Measurements from ENCODE around the gene RPL36. TPM values are rescaled to one million over a fixed set of nuclear protein-coding genes. Genes with fewer than 3 reads are reported as not detected.
"Not testable (repeated sequence)": the region's sequence is repeated elsewhere in the genome, so short reads cannot be mapped to it uniquely, and the experiment has no call there.

The RPL36 gene
- total and polyA plus RNA-seq, 2 experiments from 2014 or later, result 895 to 3,204 TPM

DNA sequence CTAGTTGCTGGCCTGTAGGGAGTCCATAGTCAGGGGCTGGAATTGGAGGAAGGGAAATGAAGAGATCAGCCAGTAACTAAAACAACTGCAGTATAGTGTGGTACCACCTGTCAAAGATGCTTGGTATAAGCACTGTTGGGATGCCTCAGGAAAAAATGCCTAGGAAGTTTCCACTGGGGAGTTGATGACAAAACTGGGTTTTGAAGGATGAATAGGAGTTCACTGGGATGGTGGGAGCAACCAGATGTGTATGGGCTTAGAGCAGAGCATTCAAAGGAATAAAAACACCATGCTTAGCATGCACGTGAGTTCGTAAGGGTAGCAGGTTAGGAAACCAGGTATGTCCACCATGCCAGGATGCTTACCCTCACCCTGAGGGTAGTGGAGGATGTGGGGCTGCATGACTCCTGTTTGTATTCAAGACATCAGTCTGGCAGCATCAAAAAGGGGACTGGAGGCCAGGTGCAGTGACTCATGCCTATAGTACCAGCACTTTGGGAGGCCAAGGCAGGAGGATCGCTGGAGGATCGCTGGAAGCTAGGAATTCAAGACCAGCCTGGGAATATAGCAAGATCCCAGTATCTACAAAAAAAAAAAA, 37.5 kb downstream of the RPL36 start:
- Mint-ChIP-seq H3K27ac (no peak overlapping the region), H3K4me3 (no peak overlapping the region), H3K27me3 (ENCODE audit: insufficient read depth, low read depth, poor library complexity) (no peaks in the 10 kb centered on the region), H3K9me3 (peaks cover 4% of the 10 kb centered on the region; the same call in 1 of the 3 replicates), H3K4me1 (no peaks in the 10 kb centered on the region), H3K36me3 (ENCODE audit: low read depth) (no peaks in the 10 kb centered on the region)
- Histone ChIP-seq H3K79me2 (replicated peaks; ENCODE audit: insufficient read depth) (no peaks in the 10 kb centered on the region), H3K27me3 (ENCODE audit: insufficient read depth) (no peaks in the 10 kb centered on the region), H3K4me1 (ENCODE audit: insufficient read depth) (no peaks in the 10 kb centered on the region), H3K36me3 (ENCODE audit: insufficient read depth) (no peaks in the 10 kb centered on the region), H3F3A (replicated peaks; ENCODE audit: low read depth) (no peaks in the 10 kb centered on the region), H3K9me2 (ENCODE audit: insufficient read depth) (no peaks in the 10 kb centered on the region), H3K27ac (ENCODE audit: low read depth) (no peak overlapping the region), H3K4me2 (no peak overlapping the region), H3K4me3 (no peak overlapping the region), H4K20me1 (replicated peaks; ENCODE audit: insufficient read depth) (no peaks in the 10 kb centered on the region), H2AFZ (no peak overlapping the region)
- TF ChIP-seq EZH2 (IDR thresholded peaks at IDR 0.05; ENCODE audit: low read depth, unreplicated experiment) (no peak), NANOG (IDR thresholded peaks at IDR 0.05; ENCODE audit: borderline replicate concordance) (no peak), ZNF331 (CRISPR knock-in tag; IDR thresholded peaks at IDR 0.05; ENCODE audit: low read depth) (no peak), STAT1 (IDR thresholded peaks at IDR 0.05; ENCODE audit: unreplicated experiment) (no peak), CTCF (conservative IDR thresholded peaks at IDR 0.05; ENCODE audit: low read depth in 2 of 2) (no peak), ZNF462 (CRISPR knock-in tag; IDR thresholded peaks at IDR 0.05) (no peak), JUNB (IDR thresholded peaks at IDR 0.05; ENCODE audit: unreplicated experiment) (no peak)
- TF ChIP-seq, protein P1, sequence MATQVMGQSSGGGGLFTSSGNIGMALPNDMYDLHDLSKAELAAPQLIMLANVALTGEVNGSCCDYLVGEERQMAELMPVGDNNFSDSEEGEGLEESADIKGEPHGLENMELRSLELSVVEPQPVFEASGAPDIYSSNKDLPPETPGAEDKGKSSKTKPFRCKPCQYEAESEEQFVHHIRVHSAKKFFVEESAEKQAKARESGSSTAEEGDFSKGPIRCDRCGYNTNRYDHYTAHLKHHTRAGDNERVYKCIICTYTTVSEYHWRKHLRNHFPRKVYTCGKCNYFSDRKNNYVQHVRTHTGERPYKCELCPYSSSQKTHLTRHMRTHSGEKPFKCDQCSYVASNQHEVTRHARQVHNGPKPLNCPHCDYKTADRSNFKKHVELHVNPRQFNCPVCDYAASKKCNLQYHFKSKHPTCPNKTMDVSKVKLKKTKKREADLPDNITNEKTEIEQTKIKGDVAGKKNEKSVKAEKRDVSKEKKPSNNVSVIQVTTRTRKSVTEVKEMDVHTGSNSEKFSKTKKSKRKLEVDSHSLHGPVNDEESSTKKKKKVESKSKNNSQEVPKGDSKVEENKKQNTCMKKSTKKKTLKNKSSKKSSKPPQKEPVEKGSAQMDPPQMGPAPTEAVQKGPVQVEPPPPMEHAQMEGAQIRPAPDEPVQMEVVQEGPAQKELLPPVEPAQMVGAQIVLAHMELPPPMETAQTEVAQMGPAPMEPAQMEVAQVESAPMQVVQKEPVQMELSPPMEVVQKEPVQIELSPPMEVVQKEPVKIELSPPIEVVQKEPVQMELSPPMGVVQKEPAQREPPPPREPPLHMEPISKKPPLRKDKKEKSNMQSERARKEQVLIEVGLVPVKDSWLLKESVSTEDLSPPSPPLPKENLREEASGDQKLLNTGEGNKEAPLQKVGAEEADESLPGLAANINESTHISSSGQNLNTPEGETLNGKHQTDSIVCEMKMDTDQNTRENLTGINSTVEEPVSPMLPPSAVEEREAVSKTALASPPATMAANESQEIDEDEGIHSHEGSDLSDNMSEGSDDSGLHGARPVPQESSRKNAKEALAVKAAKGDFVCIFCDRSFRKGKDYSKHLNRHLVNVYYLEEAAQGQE (IDR thresholded peaks at IDR 0.05; ENCODE audit: unreplicated experiment), result no peak
- TF ChIP-seq, protein P2, sequence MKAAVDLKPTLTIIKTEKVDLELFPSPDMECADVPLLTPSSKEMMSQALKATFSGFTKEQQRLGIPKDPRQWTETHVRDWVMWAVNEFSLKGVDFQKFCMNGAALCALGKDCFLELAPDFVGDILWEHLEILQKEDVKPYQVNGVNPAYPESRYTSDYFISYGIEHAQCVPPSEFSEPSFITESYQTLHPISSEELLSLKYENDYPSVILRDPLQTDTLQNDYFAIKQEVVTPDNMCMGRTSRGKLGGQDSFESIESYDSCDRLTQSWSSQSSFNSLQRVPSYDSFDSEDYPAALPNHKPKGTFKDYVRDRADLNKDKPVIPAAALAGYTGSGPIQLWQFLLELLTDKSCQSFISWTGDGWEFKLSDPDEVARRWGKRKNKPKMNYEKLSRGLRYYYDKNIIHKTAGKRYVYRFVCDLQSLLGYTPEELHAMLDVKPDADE (IDR thresholded peaks at IDR 0.05), result no peak
- no peak for DNase-seq (ENCODE audit: low spot score)
- no peak for ATAC-seq

DNA sequence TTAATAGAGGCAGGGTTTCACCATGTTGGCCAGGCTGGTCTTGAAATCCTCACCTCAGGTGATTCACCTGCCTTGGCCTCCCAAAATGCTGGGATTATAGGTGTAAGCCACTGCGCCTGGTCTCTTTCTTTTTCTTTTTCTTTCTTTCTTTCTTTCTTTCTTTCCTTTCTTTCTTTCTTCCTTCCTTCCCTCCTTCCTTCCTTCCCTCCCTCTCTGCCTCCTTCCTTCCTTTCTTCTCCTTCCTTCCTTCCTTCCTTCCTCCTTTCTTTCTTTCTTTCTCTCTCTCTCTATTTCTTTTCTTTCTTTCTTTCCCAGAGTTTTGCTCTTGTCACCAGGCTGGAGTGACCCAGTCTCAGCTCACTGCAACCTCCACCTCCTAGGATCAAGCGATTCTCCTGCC, 43.1 kb downstream of the RPL36 start:
- not testable (repeated sequence) for H3K36me3 Mint-ChIP-seq (ENCODE audit: low read depth); ATAC-seq

More for the DNA sequence above, 43.1 kb downstream of the RPL36 start:
- H3K27ac Mint-ChIP-seq; H3K36me3 ChIP-seq (ENCODE audit: insufficient read depth); H3K9me3 Mint-ChIP-seq; H3K4me1 ChIP-seq (ENCODE audit: insufficient read depth); H3K4me3 Mint-ChIP-seq; H3K27me3 Mint-ChIP-seq (ENCODE audit: insufficient read depth, low read depth, poor library complexity); DNase-seq (ENCODE audit: low spot score); H3K4me3 ChIP-seq; H3K9me2 ChIP-seq (ENCODE audit: insufficient read depth); H3K79me2 ChIP-seq (replicated peaks; ENCODE audit: insufficient read depth); H3K27ac ChIP-seq (ENCODE audit: low read depth); H3K4me2 ChIP-seq; H3K4me1 Mint-ChIP-seq; H2AFZ ChIP-seq; H3K27me3 ChIP-seq (ENCODE audit: insufficient read depth); H3F3A ChIP-seq (replicated peaks; ENCODE audit: low read depth); H4K20me1 ChIP-seq (replicated peaks; ENCODE audit: insufficient read depth): not testable (repeated sequence)
